Measurements from ENCODE around the gene CALCOCO1. TPM values are rescaled to one million over a fixed set of nuclear protein-coding genes. Genes with fewer than 3 reads are reported as not detected.

CALCOCO1 gene
- total RNA-seq, 1 experiment from 2014 or later: 16.8 TPM

DNA sequence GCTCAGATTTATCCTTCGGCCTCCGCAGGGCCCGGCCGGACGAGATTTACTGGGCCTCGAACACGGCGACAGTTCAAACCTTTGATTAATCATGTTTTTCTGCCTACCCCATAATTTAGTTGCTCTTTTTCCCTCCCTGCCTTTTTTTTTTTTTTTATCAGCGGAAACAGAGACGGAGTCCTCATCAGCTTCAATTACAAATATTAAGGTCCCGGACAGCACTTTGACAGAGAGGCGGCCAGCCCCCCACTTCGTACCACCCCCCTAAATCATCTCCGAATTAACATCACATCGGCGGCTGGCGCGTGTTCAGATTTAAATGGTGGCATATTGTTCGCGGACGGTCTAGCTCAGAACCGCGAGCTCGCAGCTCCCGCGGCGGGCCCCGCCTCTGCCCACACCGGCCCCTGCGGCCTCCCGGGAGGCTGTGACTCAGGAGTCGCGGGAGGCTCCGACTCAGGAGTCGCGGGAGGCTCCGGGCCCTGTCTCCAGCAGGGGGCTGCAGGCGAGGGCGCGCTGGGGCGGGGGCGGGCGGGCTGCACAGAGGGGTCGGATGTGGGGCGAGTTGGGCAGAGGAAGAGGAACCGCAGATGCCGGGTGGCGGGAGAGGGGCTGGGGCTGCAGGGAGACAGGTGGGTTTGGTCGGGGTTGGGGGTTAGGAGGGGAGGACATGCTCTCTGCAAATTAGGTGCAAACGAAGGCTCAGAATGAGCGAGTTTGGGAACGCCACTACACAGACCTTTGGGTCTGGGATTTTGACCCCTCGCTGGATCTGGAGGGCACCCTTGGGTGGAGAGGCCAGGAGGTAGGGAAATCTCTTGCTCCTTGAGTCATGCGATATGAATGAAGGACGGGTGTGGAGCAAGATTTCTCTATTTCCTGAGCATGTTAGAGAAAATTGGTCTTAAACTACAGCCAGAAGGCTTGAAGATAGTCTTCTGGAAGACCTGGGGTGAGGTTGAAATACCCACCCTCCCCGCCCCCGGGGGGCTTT is 31.8 kb downstream of the CALCOCO1 start:
- H3K9me3 ChIP-seq (ENCODE audit: low read depth, low read length, poor library complexity, severe bottlenecking): no peaks in the 10 kb centered on the region
- CTCF ChIA-PET: interaction anchor here (0.6 kb wide), 1 partner anchor 94 kb away, joined by 3 read pairs; no protein-coding TSS in a partner anchor
- DNase-seq (ENCODE audit: low spot score): peak; percentile 77
- TF ChIP-seq EZH2 (IDR thresholded peaks at IDR 0.05; ENCODE audit: borderline replicate concordance, low read depth, low read length, poor library complexity, severe bottlenecking): no peak
- TF ChIP-seq, protein P1, sequence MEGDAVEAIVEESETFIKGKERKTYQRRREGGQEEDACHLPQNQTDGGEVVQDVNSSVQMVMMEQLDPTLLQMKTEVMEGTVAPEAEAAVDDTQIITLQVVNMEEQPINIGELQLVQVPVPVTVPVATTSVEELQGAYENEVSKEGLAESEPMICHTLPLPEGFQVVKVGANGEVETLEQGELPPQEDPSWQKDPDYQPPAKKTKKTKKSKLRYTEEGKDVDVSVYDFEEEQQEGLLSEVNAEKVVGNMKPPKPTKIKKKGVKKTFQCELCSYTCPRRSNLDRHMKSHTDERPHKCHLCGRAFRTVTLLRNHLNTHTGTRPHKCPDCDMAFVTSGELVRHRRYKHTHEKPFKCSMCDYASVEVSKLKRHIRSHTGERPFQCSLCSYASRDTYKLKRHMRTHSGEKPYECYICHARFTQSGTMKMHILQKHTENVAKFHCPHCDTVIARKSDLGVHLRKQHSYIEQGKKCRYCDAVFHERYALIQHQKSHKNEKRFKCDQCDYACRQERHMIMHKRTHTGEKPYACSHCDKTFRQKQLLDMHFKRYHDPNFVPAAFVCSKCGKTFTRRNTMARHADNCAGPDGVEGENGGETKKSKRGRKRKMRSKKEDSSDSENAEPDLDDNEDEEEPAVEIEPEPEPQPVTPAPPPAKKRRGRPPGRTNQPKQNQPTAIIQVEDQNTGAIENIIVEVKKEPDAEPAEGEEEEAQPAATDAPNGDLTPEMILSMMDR (conservative IDR thresholded peaks at IDR 0.05; ENCODE audit: low read depth, low read length): no peak; the same call in 1 of the 2 replicates
- intact Hi-C loops (cut with micrococcal nuclease; ENCODE audit: unreplicated experiment): no loop called here
- POLR2A ChIA-PET (ENCODE audit: low non-redundant PET): no interaction called here
- H3K27me3 ChIP-seq (replicated peaks; ENCODE audit: insufficient read depth, low read depth, low read length, poor library complexity): no peaks in the 10 kb centered on the region
- peak overlapping the region; percentile 33 for H3K4me3 ChIP-seq (ENCODE audit: low read depth, low read length, poor library complexity, severe bottlenecking)
- no peak overlapping the region for H3K27ac ChIP-seq (ENCODE audit: low read depth, low read length, poor library complexity, severe bottlenecking)
- peaks cover 15% of the 10 kb centered on the region for H3K4me1 ChIP-seq (ENCODE audit: insufficient read depth, low read length, poor library complexity, severe bottlenecking)
- no peaks in the 10 kb centered on the region for H3K36me3 ChIP-seq (ENCODE audit: insufficient read depth, low read length, poor library complexity, severe bottlenecking)
- BruUV-seq (replicated peaks): no TSS peak

DNA sequence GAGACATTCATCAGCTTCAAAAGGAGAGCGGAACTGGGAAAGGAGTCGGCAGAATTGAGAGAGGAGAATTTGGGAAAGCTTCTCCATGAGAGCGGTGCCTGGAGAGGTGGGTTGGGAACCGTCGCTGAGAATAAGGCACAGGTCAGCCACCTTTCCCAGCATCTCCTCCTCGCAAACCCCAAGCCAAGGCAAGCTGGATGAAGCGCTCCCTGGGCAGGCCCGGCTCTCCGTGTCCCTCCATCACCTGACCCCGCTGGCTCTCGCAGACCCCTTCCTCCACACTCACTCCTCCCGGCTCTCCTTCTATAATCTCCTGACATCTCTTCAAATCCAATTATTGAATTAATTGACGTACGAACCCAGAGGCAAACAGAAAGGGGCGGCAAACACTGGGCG is 32.5 kb downstream of the CALCOCO1 start:
- H3K9me3 ChIP-seq (ENCODE audit: low read depth, low read length, poor library complexity, severe bottlenecking): no peaks in the 10 kb centered on the region
- H3K27me3 ChIP-seq (replicated peaks; ENCODE audit: insufficient read depth, low read depth, low read length, poor library complexity): no peaks in the 10 kb centered on the region
- TF ChIP-seq, protein P1 (conservative IDR thresholded peaks at IDR 0.05; ENCODE audit: low read depth, low read length): no peak
- no peak for TF ChIP-seq EZH2 (IDR thresholded peaks at IDR 0.05; ENCODE audit: borderline replicate concordance, low read depth, low read length, poor library complexity, severe bottlenecking)
- H3K36me3 ChIP-seq (ENCODE audit: insufficient read depth, low read length, poor library complexity, severe bottlenecking): no peaks in the 10 kb centered on the region
- H3K4me3 ChIP-seq (ENCODE audit: low read depth, low read length, poor library complexity, severe bottlenecking): no peak overlapping the region
- intact Hi-C loops (cut with micrococcal nuclease; ENCODE audit: unreplicated experiment): no loop called here
- no TSS peak for BruUV-seq (replicated peaks)
- no peak overlapping the region for H3K27ac ChIP-seq (ENCODE audit: low read depth, low read length, poor library complexity, severe bottlenecking)
- ChIA-PET POLR2A (ENCODE audit: low non-redundant PET) (no interaction called here), CTCF (interaction anchor here (0.6 kb wide), 1 partner anchor 95 kb away, joined by 3 read pairs; no protein-coding TSS in a partner anchor)
- DNase-seq (ENCODE audit: low spot score): no peak
- peaks cover 8% of the 10 kb centered on the region for H3K4me1 ChIP-seq (ENCODE audit: insufficient read depth, low read length, poor library complexity, severe bottlenecking)

GRCh38 chr12:53688134-53688533 is 39.1 kb downstream of the CALCOCO1 start:
- H3K4me1 ChIP-seq (ENCODE audit: insufficient read depth, low read length, poor library complexity, severe bottlenecking): no peaks in the 10 kb centered on the region
- H3K27ac ChIP-seq (ENCODE audit: low read depth, low read length, poor library complexity, severe bottlenecking): no peak overlapping the region
- H3K36me3 ChIP-seq (ENCODE audit: insufficient read depth, low read length, poor library complexity, severe bottlenecking): no peaks in the 10 kb centered on the region
- BruUV-seq (replicated peaks): no TSS peak
- POLR2A ChIA-PET (ENCODE audit: low non-redundant PET): no interaction called here
- DNase-seq (ENCODE audit: low spot score): no peak
- H3K9me3 ChIP-seq (ENCODE audit: low read depth, low read length, poor library complexity, severe bottlenecking): no peaks in the 10 kb centered on the region
- no peak overlapping the region for H3K4me3 ChIP-seq (ENCODE audit: low read depth, low read length, poor library complexity, severe bottlenecking)
- intact Hi-C loops (cut with micrococcal nuclease; ENCODE audit: unreplicated experiment): no loop called here
- H3K27me3 ChIP-seq (replicated peaks; ENCODE audit: insufficient read depth, low read depth, low read length, poor library complexity): no peaks in the 10 kb centered on the region
- no peak for TF ChIP-seq EZH2 (IDR thresholded peaks at IDR 0.05; ENCODE audit: borderline replicate concordance, low read depth, low read length, poor library complexity, severe bottlenecking)
- TF ChIP-seq, protein P1 (conservative IDR thresholded peaks at IDR 0.05; ENCODE audit: low read depth, low read length): no peak
- CTCF ChIA-PET: no interaction called here
